Astrocyte of the cerebellum (primary cell): ENCODE measurements around the gene PRDX5.

ENCODE experiments used
- DNase-seq: peaks from one replicate; pipeline ENCODE4 v3.0.0-alpha.2; 2011; ENCODE audit warnings: low read depth
- H3K4me3 ChIP-seq: 2 replicates; pipeline ENCODE4 v1.5.1; 2011; ENCODE audit warnings: mild to moderate bottlenecking, low read depth, low read length, moderate library complexity
- CTCF ChIP-seq: IDR thresholded peaks from 2 replicates; pipeline ENCODE4 v1.5.1; 2012; ENCODE audit warnings: low read length, low read depth, moderate library complexity, mild to moderate bottlenecking; ENCODE audit errors: missing control alignments
- in situ Hi-C: cut with HindIII; loops from 2 replicates; pipeline ENCODE4 v1.10.0; 2017; ENCODE audit warnings: low sequenced_read_pairs

PRDX5 gene

GRCh38 chr11:64294774-64295173 is 23.1 kb upstream of the PRDX5 start:
- DNase-seq: no peak
- no peak for TF ChIP-seq CTCF
- no peak overlapping the region for H3K4me3 ChIP-seq
- in situ Hi-C loops: no loop called here

GRCh38 chr11:64295760-64296159 is 22.2 kb upstream of the PRDX5 start:
- no peak overlapping the region for H3K4me3 ChIP-seq
- TF ChIP-seq CTCF: no peak
- DNase-seq: no peak
- in situ Hi-C loops: no loop called here

- H3K4me3 ChIP-seq: no peak overlapping the region
- no peak for DNase-seq
- no peak for TF ChIP-seq CTCF
- in situ Hi-C loops: no loop called here
Observed at GRCh38 chr11:64296236-64296635, 21.7 kb upstream of the PRDX5 start.

GRCh38 chr11:64296830-64297698 is 20.9 kb upstream of the PRDX5 start:
- in situ Hi-C loops: no loop called here
- no peak overlapping the region for H3K4me3 ChIP-seq
- no peak for TF ChIP-seq CTCF
- DNase-seq: no peak

- no peak for DNase-seq
- in situ Hi-C loops: no loop called here
- TF ChIP-seq CTCF: no peak
- H3K4me3 ChIP-seq: no peak overlapping the region
Observed at GRCh38 chr11:64297699-64298358, 20.1 kb upstream of the PRDX5 start.

GRCh38 chr11:64298966-64299846 is 18.7 kb upstream of the PRDX5 start:
- no peak for DNase-seq
- no peak for TF ChIP-seq CTCF
- in situ Hi-C loops: no loop called here
- no peak overlapping the region for H3K4me3 ChIP-seq
